Endothelial cell of umbilical vein (primary cell): ENCODE results near the gene AKT3. TPM values are rescaled to one million over a fixed set of nuclear protein-coding genes. Genes with fewer than 3 reads are reported as not detected.

Experiments used
- BruUV-seq: library from RNA; stranded (reverse); fragments of 400-500 nt; replicated peaks from 2 replicates; lab custom pipeline; 2021; lab: Mats Ljungman, UMichigan
- CTCF ChIA-PET: fragments of 300-600, 350-600 bp; sonication (Branson Sonifier 250); formaldehyde crosslinking; loops from one replicate; lab custom pipeline; 2021; ENCODE audit warnings: antibody characterized with exemption, inconsistent platforms; lab: Charles Lee
- POLR2A ChIA-PET: fragments of 300-600, 350-600 bp; sonication (Branson Sonifier 250); formaldehyde crosslinking; loops from one replicate; lab custom pipeline; 2021; ENCODE audit warnings: antibody characterized with exemption, inconsistent platforms; lab: Charles Lee
- DNase-seq: peaks from one replicate; pipeline ENCODE4 v3.0.0-alpha.2; 2011; ENCODE audit warnings: low read depth, low spot score
- FAIRE-seq: peaks from 2 replicates; lab custom pipeline; 2011; peaks lifted over from hg19 to GRCh38; lab: Jason Lieb, UNC
- H2AFZ ChIP-seq: 2 replicates; pipeline ENCODE4 v1.6.0; 2012; ENCODE audit warnings: low read depth, low read length, control low read depth, inconsistent platforms
- H3K27ac ChIP-seq: 2 replicates; pipeline ENCODE4 v1.5.1; 2011; ENCODE audit warnings: low read depth, mild to moderate bottlenecking, control low read depth, low read length, moderate library complexity; ENCODE audit not compliant: insufficient read depth
- H3K27me3 ChIP-seq, 2 experiments: 2 replicates each; pipeline versions ENCODE4 v1.6.0 to v1.6.1; 2011; ENCODE audit warnings: low read length in 2 of 2, mixed read lengths in 1 of 2; ENCODE audit not compliant: control insufficient read depth in 2 of 2, insufficient read depth in 2 of 2
- H3K36me3 ChIP-seq, 2 experiments: 2 replicates in 1 of 2; 3 replicates in 1 of 2; pipeline ENCODE4 v1.5.1; 2011; ENCODE audit warnings: low read length in 2 of 2, mild to moderate bottlenecking in 1 of 2, moderate library complexity in 1 of 2; ENCODE audit not compliant: control insufficient read depth in 2 of 2, insufficient read depth in 2 of 2; ENCODE audit errors: extremely low read depth in 1 of 2
- H3K4me1 ChIP-seq: 3 replicates; pipeline ENCODE4 v1.5.1; 2011; ENCODE audit warnings: mild to moderate bottlenecking, low read length; ENCODE audit not compliant: control insufficient read depth, insufficient read depth; ENCODE audit errors: extremely low read depth
- H3K4me2 ChIP-seq: 2 replicates; pipeline ENCODE4 v1.6.1; 2011; ENCODE audit warnings: low read length, control low read depth, mixed read lengths; ENCODE audit not compliant: insufficient read depth
- H3K4me3 ChIP-seq, 3 experiments: fragments of 200-600 bp in 1 of 3; sonication (generic), shearing (Covaris generic) in 1 of 3; replicated peaks in 1 of 3; 2 replicates each; pipeline ENCODE4 v1.5.1; 2011 to 2016; ENCODE audit warnings: control low read depth in 3 of 3, low read length in 3 of 3, mild to moderate bottlenecking in 2 of 3, inconsistent platforms in 1 of 3, low read depth in 1 of 3, moderate library complexity in 1 of 3; ENCODE audit not compliant: insufficient read depth in 1 of 3
- H3K79me2 ChIP-seq: 2 replicates; pipeline ENCODE4 v1.6.0; 2012; ENCODE audit warnings: low read length, inconsistent platforms; ENCODE audit not compliant: control insufficient read depth, insufficient read depth
- H3K9ac ChIP-seq: replicated peaks from 2 replicates; pipeline ENCODE3; 2011; ENCODE audit warnings: low read length, control low read depth; ENCODE audit not compliant: insufficient read depth; ENCODE audit errors: extremely low read depth
- H3K9me1 ChIP-seq: replicated peaks from 3 replicates; pipeline ENCODE4 v1.6.0; 2011; ENCODE audit warnings: mild to moderate bottlenecking, low read length; ENCODE audit not compliant: control insufficient read depth, insufficient read depth; ENCODE audit errors: extremely low read depth
- H3K9me3 ChIP-seq: replicated peaks from 2 replicates; pipeline ENCODE4 v1.5.1; 2012; ENCODE audit warnings: low read length, inconsistent platforms; ENCODE audit not compliant: control insufficient read depth, insufficient read depth
- H4K20me1 ChIP-seq: replicated peaks from 2 replicates; pipeline ENCODE3; 2011; ENCODE audit warnings: mild to moderate bottlenecking, low read length; ENCODE audit not compliant: control insufficient read depth, insufficient read depth; ENCODE audit errors: extremely low read depth
- EZH2 ChIP-seq: IDR thresholded peaks from 2 replicates; pipeline ENCODE4 v1.6.1; 2012; ENCODE audit warnings: borderline replicate concordance, low read depth, mild to moderate bottlenecking, moderate library complexity, low read length, inconsistent platforms; ENCODE audit not compliant: severe bottlenecking
- FOS ChIP-seq: IDR thresholded peaks from 2 replicates; pipeline ENCODE4 v1.6.1; 2011; ENCODE audit warnings: mild to moderate bottlenecking, low read length, moderate library complexity, borderline replicate concordance; ENCODE audit not compliant: insufficient read depth
- GATA2 ChIP-seq: IDR thresholded peaks from 2 replicates; pipeline ENCODE4 v1.7.0; 2011; ENCODE audit warnings: low read depth, mild to moderate bottlenecking, moderate library complexity, mixed read lengths, low read length; ENCODE audit not compliant: insufficient read length, insufficient read depth
- JUN ChIP-seq: IDR thresholded peaks from 2 replicates; pipeline ENCODE4 v1.6.1; 2011; ENCODE audit warnings: borderline replicate concordance, low read depth; ENCODE audit not compliant: insufficient read length, insufficient read depth
- MYC ChIP-seq: IDR thresholded peaks from one replicate; pipeline ENCODE4 v1.6.1; 2011; ENCODE audit warnings: mild to moderate bottlenecking, low read depth, low read length
- POLR2A ChIP-seq: IDR thresholded peaks from 2 replicates; pipeline ENCODE4 v1.6.1; 2012; ENCODE audit warnings: low read depth, mild to moderate bottlenecking, control low read depth, low read length
- POLR2AphosphoS5 ChIP-seq: IDR thresholded peaks from 2 replicates; pipeline ENCODE4 v1.6.1; 2012; ENCODE audit warnings: low read depth, mild to moderate bottlenecking, control low read depth, low read length, moderate library complexity; ENCODE audit not compliant: insufficient read depth
- dilution Hi-C: fragments of 300-500 bp; cut with MboI; formaldehyde crosslinking; loops from one replicate; pipeline ENCODE4 v1.15.0; 2019; ENCODE audit warnings: low sequenced_read_pairs; ENCODE audit not compliant: extremely low pct_ligation_motif_present
- intact Hi-C: fragments of 100-400 bp; cut with micrococcal nuclease; formaldehyde crosslinking; loops from one replicate; pipeline ENCODE4 v1.10.0; 2022
- polyA plus RNA-seq, 4 experiments: library from polyadenylated mRNA; depleted of rRNA in 3 of 4; stranded (reverse) in 3 of 4; unstranded in 1 of 4; fragments of >200 nt; gene quantifications; 2 replicates each; pipeline versions ENCODE4 v1.2.1 to v1.2.3, GENCODE V29; 2011 to 2012; ENCODE audit warnings: missing spikeins in 1 of 4
- total RNA-seq: library from RNA; stranded (reverse); gene quantifications from 2 replicates; pipeline ENCODE4 v1.2.3, GENCODE V29; 2021
- TF ChIP-seq, protein P1 (sequence below): IDR thresholded peaks from 2 replicates; pipeline ENCODE4 v1.6.1; 2011; ENCODE audit not compliant: insufficient read depth, insufficient read length
- TF ChIP-seq, protein P2 (sequence below), 2 donors: IDR thresholded peaks; 1 replicate in 1 of 2; 2 replicates in 1 of 2; pipeline ENCODE4 v1.5.1; 2011; ENCODE audit warnings: low read length in 2 of 2, mild to moderate bottlenecking in 2 of 2, moderate library complexity in 2 of 2, control low read depth in 1 of 2, inconsistent platforms in 1 of 2, low read depth in 1 of 2; ENCODE audit not compliant: insufficient read depth in 1 of 2; ENCODE audit errors: extremely low read depth in 1 of 2

AKT3 gene
- total and polyA plus RNA-seq, 2 donors (not counting 3 experiments of a cell fraction or from before 2014, with no cell fraction given): 20.6 to 97.1 TPM

DNA sequence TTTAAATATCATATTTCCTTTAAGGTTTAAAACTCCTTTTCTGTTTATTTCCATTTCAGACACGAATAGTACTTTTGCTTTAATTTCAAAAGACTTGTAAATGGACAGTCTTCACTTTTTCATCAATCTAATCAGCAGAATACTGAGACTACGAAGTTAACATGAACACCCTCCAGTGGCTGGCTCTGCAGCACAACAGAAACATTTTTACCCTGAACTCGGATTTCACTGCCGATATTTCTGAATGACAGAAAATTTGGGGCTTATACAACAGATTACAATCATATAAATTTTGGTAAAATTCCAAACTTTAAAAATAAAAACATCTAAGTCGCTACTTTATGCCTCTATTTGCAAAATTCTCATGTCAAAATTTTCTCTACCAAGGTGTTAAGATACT is 86.2 kb downstream of the AKT3 start:
- dilution Hi-C loops: no loop called here
- H3K4me1 ChIP-seq: no peaks in the 10 kb centered on the region
- FAIRE-seq (no peak), DNase-seq (no peak)
- no peaks in the 10 kb centered on the region for H4K20me1 ChIP-seq
- no peaks in the 10 kb centered on the region for H3K9me1 ChIP-seq
- H3K79me2 ChIP-seq: peaks cover 26% of the 10 kb centered on the region
- no peak overlapping the region for H2AFZ ChIP-seq
- POLR2A ChIA-PET: no interaction called here
- intact Hi-C loops: loop anchor here (5.0 kb wide), 1 partner anchor 78 kb away; no protein-coding TSS in a partner anchor
- no peaks in the 10 kb centered on the region for H3K9me3 ChIP-seq
- CTCF ChIA-PET: interaction anchor here (1.4 to 1.6 kb wide), 2 partner anchors 15 kb away, joined by 6 to 9 read pairs; no protein-coding TSS in a partner anchor
- H3K36me3 ChIP-seq: no peaks in the 10 kb centered on the region
- no peak overlapping the region for H3K9ac ChIP-seq
- no peak overlapping the region for H3K4me3 ChIP-seq
- BruUV-seq: no TSS peak
- H3K27ac ChIP-seq: no peak overlapping the region
- H3K27me3 ChIP-seq: no peaks in the 10 kb centered on the region
- no peak for TF ChIP-seq POLR2A
- TF ChIP-seq, protein P1, sequence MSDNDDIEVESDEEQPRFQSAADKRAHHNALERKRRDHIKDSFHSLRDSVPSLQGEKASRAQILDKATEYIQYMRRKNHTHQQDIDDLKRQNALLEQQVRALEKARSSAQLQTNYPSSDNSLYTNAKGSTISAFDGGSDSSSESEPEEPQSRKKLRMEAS: no peak
- TF ChIP-seq GATA2: no peak
- TF ChIP-seq, protein P2, sequence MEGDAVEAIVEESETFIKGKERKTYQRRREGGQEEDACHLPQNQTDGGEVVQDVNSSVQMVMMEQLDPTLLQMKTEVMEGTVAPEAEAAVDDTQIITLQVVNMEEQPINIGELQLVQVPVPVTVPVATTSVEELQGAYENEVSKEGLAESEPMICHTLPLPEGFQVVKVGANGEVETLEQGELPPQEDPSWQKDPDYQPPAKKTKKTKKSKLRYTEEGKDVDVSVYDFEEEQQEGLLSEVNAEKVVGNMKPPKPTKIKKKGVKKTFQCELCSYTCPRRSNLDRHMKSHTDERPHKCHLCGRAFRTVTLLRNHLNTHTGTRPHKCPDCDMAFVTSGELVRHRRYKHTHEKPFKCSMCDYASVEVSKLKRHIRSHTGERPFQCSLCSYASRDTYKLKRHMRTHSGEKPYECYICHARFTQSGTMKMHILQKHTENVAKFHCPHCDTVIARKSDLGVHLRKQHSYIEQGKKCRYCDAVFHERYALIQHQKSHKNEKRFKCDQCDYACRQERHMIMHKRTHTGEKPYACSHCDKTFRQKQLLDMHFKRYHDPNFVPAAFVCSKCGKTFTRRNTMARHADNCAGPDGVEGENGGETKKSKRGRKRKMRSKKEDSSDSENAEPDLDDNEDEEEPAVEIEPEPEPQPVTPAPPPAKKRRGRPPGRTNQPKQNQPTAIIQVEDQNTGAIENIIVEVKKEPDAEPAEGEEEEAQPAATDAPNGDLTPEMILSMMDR (IDR thresholded peaks at IDR 0.05; ENCODE audit: extremely low read depth in 1 of 2, insufficient read depth in 1 of 2, low read depth in 1 of 2, low read length in 2 of 2): no peak
- no peak for TF ChIP-seq MYC
- no peak for TF ChIP-seq EZH2
- TF ChIP-seq POLR2AphosphoS5: no peak
- TF ChIP-seq JUN: no peak
- TF ChIP-seq FOS: no peak
- H3K4me2 ChIP-seq: no peak overlapping the region
